Breast epithelium (tissue), 4 donors: Measurements from ENCODE around the gene PRKN. TPM values are rescaled to one million over a fixed set of nuclear protein-coding genes. Genes with fewer than 3 reads are reported as not detected.

Experiments
- DNase-seq, 2 donors: peaks; one replicate each; pipeline ENCODE4 v3.0.0-alpha.2; 2019; ENCODE audit warnings: low spot score in 2 of 2
- H3K27ac ChIP-seq, 2 donors: fragments of 200-600 bp; sonication (generic) in 1 of 2; one replicate each; pipeline ENCODE4 v1.5.1; 2016 to 2019; ENCODE audit warnings: mild to moderate bottlenecking in 1 of 2
- H3K27me3 ChIP-seq, 2 donors: fragments of 200-600 bp; sonication (generic) in 1 of 2; one replicate each; pipeline versions ENCODE4 v1.5.1 to v1.6.0; 2017 to 2019; ENCODE audit warnings: control low read depth in 1 of 2, mild to moderate bottlenecking in 1 of 2
- H3K36me3 ChIP-seq: fragments of 200-600 bp; one replicate; pipeline ENCODE4 v1.5.1; 2019
- H3K4me1 ChIP-seq, 2 donors: fragments of 200-600 bp; sonication (generic); one replicate each; pipeline ENCODE4 v1.5.1; 2016 to 2019; ENCODE audit warnings: control low read depth in 1 of 2
- H3K4me3 ChIP-seq, 3 donors: fragments of 200-600 bp; sonication (generic); 1 replicate in 2 of 3; 2 replicates in 1 of 3; pipeline ENCODE4 v1.5.1; 2016 to 2019; ENCODE audit warnings: mild to moderate bottlenecking in 3 of 3, moderate library complexity in 2 of 3
- H3K9me3 ChIP-seq, 2 donors: fragments of 200-600 bp; sonication (generic) in 1 of 2; one replicate each; pipeline ENCODE4 v1.5.1; 2016 to 2019; ENCODE audit warnings: control low read depth in 1 of 2
- CTCF ChIP-seq, 3 donors: fragments of 450-650 bp; IDR thresholded peaks; one replicate each; pipeline ENCODE4 v1.5.1; 2016 to 2017; ENCODE audit warnings: antibody characterized with exemption in 3 of 3, mild to moderate bottlenecking in 3 of 3, moderate library complexity in 3 of 3
- POLR2A ChIP-seq: fragments of 450-650 bp; IDR thresholded peaks from one replicate; pipeline ENCODE4 v1.6.1; 2016; ENCODE audit warnings: antibody characterized with exemption, mild to moderate bottlenecking, moderate library complexity
- POLR2AphosphoS5 ChIP-seq, 3 donors: sonication (generic); formaldehyde crosslinking; IDR thresholded peaks; one replicate each; pipeline ENCODE4 v1.6.1; 2017; ENCODE audit warnings: antibody characterized with exemption in 3 of 3
- intact Hi-C: fragments of 100-400 bp; cut with DNase I; formaldehyde crosslinking; loops from one replicate; pipeline ENCODE4 v1.15.1; 2023; ENCODE audit warnings: low total_unique reads
- total RNA-seq, 3 donors: library from RNA; depleted of rRNA; stranded (reverse); fragments of >200 nt; gene quantifications; one replicate each; pipeline ENCODE4 v1.1.0, GENCODE V29; 2016

PRKN gene
- total RNA-seq, 3 donors from 2014 or later: 7.2 to 19.0 (median 11.2) TPM

DNA sequence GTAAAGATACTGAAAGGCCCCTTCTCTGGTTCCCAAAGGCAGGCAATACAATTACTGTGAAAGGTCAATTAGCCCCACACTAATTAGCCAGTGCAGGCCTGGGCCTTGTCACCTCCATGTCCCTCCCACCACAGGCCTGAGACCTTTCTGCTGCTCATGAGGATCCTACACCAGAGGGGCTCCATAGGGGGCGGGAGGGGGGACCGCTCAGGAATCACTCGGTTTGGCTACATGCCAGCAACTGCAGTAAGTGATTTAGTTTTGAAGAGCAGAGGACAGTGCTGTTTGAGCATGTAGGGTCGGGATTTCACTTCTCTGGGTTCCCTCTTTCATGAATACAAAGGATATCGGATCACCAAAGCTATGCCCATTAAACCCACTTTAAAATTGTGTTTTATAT, 455.6 kb downstream of the PRKN start:
- H3K4me3 ChIP-seq: no peak overlapping the region
- intact Hi-C loops: no loop called here
- H3K9me3 ChIP-seq: no peaks in the 10 kb centered on the region
- H3K4me1 ChIP-seq: no peaks in the 10 kb centered on the region
- no peaks in the 10 kb centered on the region for H3K27me3 ChIP-seq
- TF ChIP-seq CTCF (IDR thresholded peaks at IDR 0.05) (no peak), POLR2A (no peak), POLR2AphosphoS5 (IDR thresholded peaks at IDR 0.05) (no peak)
- H3K36me3 ChIP-seq: no peaks in the 10 kb centered on the region
- no peak for DNase-seq
- no peak overlapping the region for H3K27ac ChIP-seq

GRCh38 chr6:162270966-162271365, 456.6 kb downstream of the PRKN start:
- no peak overlapping the region for H3K4me3 ChIP-seq
- no peaks in the 10 kb centered on the region for H3K27me3 ChIP-seq
- no peak for TF ChIP-seq CTCF (IDR thresholded peaks at IDR 0.05)
- no peak for TF ChIP-seq POLR2AphosphoS5 (IDR thresholded peaks at IDR 0.05)
- no peak for TF ChIP-seq POLR2A
- H3K27ac ChIP-seq: no peak overlapping the region
- DNase-seq: no peak
- H3K36me3 ChIP-seq: no peaks in the 10 kb centered on the region
- H3K4me1 ChIP-seq: no peaks in the 10 kb centered on the region
- H3K9me3 ChIP-seq: no peaks in the 10 kb centered on the region
- intact Hi-C loops: no loop called here

DNA sequence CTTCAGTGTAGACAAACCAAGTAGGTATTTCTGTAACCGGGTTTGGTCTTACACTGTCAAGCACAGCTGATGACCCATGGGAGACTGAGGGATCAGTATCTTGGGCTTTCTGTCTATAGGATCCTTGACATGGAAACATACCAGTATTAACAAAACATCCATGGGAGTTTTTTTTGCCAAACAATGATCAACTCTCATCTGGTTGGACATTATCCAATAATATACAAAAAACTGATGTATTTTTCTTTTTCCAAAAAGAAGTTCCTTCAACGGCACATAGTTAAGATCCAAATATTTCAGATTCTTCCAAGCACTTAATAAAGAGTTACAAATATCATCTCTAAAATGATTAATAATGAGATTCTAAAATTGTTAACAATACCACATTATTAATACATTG, 459.9 kb downstream of the PRKN start:
- TF ChIP-seq CTCF (IDR thresholded peaks at IDR 0.05): no peak
- intact Hi-C loops: no loop called here
- no peaks in the 10 kb centered on the region for H3K36me3 ChIP-seq

GRCh38 chr6:162267126-162267525, 460.4 kb downstream of the PRKN start:
- Histone ChIP-seq H3K27me3 (no peaks in the 10 kb centered on the region), H3K27ac (no peak overlapping the region), H3K36me3 (no peaks in the 10 kb centered on the region), H3K4me1 (no peaks in the 10 kb centered on the region), H3K9me3 (no peaks in the 10 kb centered on the region), H3K4me3 (no peak overlapping the region)
- TF ChIP-seq POLR2A (no peak), CTCF (IDR thresholded peaks at IDR 0.05) (no peak), POLR2AphosphoS5 (IDR thresholded peaks at IDR 0.05) (no peak)
- DNase-seq: no peak
- intact Hi-C loops: no loop called here

More for the DNA sequence above, 459.9 kb downstream of the PRKN start:
- no peaks in the 10 kb centered on the region for H3K9me3 ChIP-seq
- no peak for DNase-seq
- H3K4me1 ChIP-seq: no peaks in the 10 kb centered on the region
- H3K4me3 ChIP-seq: no peak overlapping the region
- H3K27ac ChIP-seq: no peak overlapping the region
- no peaks in the 10 kb centered on the region for H3K27me3 ChIP-seq

DNA sequence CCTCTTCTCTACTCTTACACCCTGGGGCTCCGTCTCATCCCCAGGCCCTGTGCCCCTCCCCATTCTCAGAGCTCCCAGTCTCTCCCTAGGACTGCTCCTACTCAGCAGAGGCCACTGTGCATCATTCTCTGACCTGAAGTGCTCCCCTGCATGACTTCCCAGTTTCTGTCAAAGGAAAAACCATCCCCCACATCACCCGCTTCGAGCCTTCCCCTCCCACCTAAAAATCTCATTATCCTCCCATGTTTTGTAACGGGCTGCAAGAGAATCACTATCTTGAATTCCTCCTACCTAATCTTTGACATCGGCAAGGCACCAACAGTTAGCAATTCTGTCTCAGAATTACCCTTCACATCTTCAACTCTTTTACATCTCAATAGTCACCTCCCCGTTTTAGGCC, 463.0 kb downstream of the PRKN start:
- Histone ChIP-seq H3K27me3 (no peaks in the 10 kb centered on the region), H3K27ac (no peak overlapping the region), H3K4me1 (no peaks in the 10 kb centered on the region), H3K36me3 (no peaks in the 10 kb centered on the region), H3K4me3 (no peak overlapping the region), H3K9me3 (no peaks in the 10 kb centered on the region)
- no peak for DNase-seq
- intact Hi-C loops: no loop called here
- TF ChIP-seq POLR2A (no peak), CTCF (IDR thresholded peaks at IDR 0.05) (no peak), POLR2AphosphoS5 (IDR thresholded peaks at IDR 0.05) (no peak)
